ENCODE measurements around the gene DNASE1L1.

DNA sequence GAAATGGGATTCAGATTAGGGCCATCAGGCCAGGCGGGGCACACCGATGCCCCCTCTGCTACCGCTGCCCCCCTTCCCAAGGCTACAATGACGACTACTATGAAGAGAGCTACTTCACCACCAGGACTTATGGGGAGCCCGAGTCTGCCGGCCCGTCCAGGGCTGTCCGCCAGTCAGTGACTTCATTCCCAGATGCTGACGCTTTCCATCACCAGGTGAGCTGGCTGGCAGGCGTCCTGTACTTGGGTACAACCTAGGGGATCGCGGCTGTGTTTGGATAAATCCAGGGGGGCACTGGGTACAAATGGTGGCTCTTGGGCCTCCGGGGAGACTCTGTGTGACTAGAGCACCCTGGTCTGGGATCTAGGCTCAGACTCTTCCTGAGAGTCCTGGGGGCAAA is 28.9 kb downstream of the DNASE1L1 start:
- TF ChIP-seq, protein P1, sequence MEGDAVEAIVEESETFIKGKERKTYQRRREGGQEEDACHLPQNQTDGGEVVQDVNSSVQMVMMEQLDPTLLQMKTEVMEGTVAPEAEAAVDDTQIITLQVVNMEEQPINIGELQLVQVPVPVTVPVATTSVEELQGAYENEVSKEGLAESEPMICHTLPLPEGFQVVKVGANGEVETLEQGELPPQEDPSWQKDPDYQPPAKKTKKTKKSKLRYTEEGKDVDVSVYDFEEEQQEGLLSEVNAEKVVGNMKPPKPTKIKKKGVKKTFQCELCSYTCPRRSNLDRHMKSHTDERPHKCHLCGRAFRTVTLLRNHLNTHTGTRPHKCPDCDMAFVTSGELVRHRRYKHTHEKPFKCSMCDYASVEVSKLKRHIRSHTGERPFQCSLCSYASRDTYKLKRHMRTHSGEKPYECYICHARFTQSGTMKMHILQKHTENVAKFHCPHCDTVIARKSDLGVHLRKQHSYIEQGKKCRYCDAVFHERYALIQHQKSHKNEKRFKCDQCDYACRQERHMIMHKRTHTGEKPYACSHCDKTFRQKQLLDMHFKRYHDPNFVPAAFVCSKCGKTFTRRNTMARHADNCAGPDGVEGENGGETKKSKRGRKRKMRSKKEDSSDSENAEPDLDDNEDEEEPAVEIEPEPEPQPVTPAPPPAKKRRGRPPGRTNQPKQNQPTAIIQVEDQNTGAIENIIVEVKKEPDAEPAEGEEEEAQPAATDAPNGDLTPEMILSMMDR (IDR thresholded peaks at IDR 0.05; ENCODE audit: low read length), result no peak
- TF ChIP-seq EZH2 (optimal IDR thresholded peaks at IDR 0.05; ENCODE audit: low read depth, low read length), result no peak

Measured in MM.1S (cell line).